Lower leg skin (tissue), 4 donors: ENCODE data around the gene NAPEPLD. TPM values are rescaled to one million over a fixed set of nuclear protein-coding genes. Genes with fewer than 3 reads are reported as not detected.
"Not testable (repeated sequence)": the region's sequence is repeated elsewhere in the genome, so short reads cannot be mapped to it uniquely, and the experiment has no call there.

Experiments
- DNase-seq, 2 donors: peaks; one replicate each; pipeline ENCODE4 v3.0.0-alpha.2; 2019; ENCODE audit warnings: low spot score in 2 of 2
- H3K4me3 ChIP-seq: fragments of 200-600 bp; sonication (generic); 2 replicates; pipeline ENCODE4 v1.5.1; 2017; ENCODE audit warnings: mild to moderate bottlenecking, low read depth; ENCODE audit not compliant: poor library complexity, severe bottlenecking
- CTCF ChIP-seq, 3 donors: fragments of 450-650 bp; IDR thresholded peaks; one replicate each; pipeline ENCODE4 v1.5.1; 2016; ENCODE audit warnings: antibody characterized with exemption in 3 of 3, mild to moderate bottlenecking in 3 of 3, moderate library complexity in 2 of 3
- POLR2A ChIP-seq, 2 donors: fragments of 450-650 bp; IDR thresholded peaks; one replicate each; pipeline ENCODE4 v1.6.1; 2016 to 2017; ENCODE audit warnings: antibody characterized with exemption in 2 of 2, mild to moderate bottlenecking in 1 of 2, moderate library complexity in 1 of 2
- WGBS, 2 donors: methylation state at CpG; one replicate each; pipeline ENCODE4 v1.1.5; 2018; 5-methylcytosine and 5-hydroxymethylcytosine counted together
- intact Hi-C: fragments of 100-400 bp; cut with DNase I; formaldehyde crosslinking; loops from one replicate; pipeline ENCODE4 v1.15.0; 2023; ENCODE audit warnings: low total_unique reads
- total RNA-seq, 4 donors: library from RNA; depleted of rRNA; stranded (reverse); fragments of >200 nt; gene quantifications; one replicate each; pipeline ENCODE4 v1.1.0, GENCODE V29; 2016

The NAPEPLD gene
- total RNA-seq, 4 donors from 2014 or later: 5.6 to 12.0 (median 8.5) TPM

GRCh38 chr7:103116991-103117390 lies 31.9 kb downstream of the NAPEPLD start:
- intact Hi-C loops: no loop called here

GRCh38 chr7:103116511-103116910 lies 32.4 kb downstream of the NAPEPLD start:
- no peak overlapping the region for H3K4me3 ChIP-seq
- intact Hi-C loops: no loop called here
- no peak for DNase-seq
- 80 to 92% methylated on average over 1 of the region's 1 CpG for WGBS, 2 donors
- no peak for TF ChIP-seq POLR2A (IDR thresholded peaks at IDR 0.05)
- no peak for TF ChIP-seq CTCF (IDR thresholded peaks at IDR 0.05)

More at GRCh38 chr7:103116991-103117390, 31.9 kb downstream of the NAPEPLD start:
- DNase-seq: no peak
- H3K4me3 ChIP-seq: no peak overlapping the region
- no peak for TF ChIP-seq POLR2A (IDR thresholded peaks at IDR 0.05)
- TF ChIP-seq CTCF (IDR thresholded peaks at IDR 0.05): no peak

GRCh38 chr7:103115771-103116170 lies 33.1 kb downstream of the NAPEPLD start:
- no peak overlapping the region for H3K4me3 ChIP-seq
- 100% methylated on average over 4 of the region's 4 CpGs for WGBS, 2 donors
- no peak for DNase-seq
- TF ChIP-seq POLR2A (IDR thresholded peaks at IDR 0.05): no peak
- TF ChIP-seq CTCF (IDR thresholded peaks at IDR 0.05): no peak
- intact Hi-C loops: no loop called here

- intact Hi-C loops: no loop called here
- TF ChIP-seq POLR2A (IDR thresholded peaks at IDR 0.05) (no peak), CTCF (IDR thresholded peaks at IDR 0.05) (no peak)
- no peak for DNase-seq
- H3K4me3 ChIP-seq: no peak overlapping the region
- WGBS, 2 donors: 64 to 79% methylated on average over 1 of the region's 1 CpG
Observed at GRCh38 chr7:103114576-103115008, 34.3 kb downstream of the NAPEPLD start.

- intact Hi-C loops: no loop called here
- 86 to 97% methylated on average over 2 of the region's 2 CpGs for WGBS, 2 donors
- no peak overlapping the region for H3K4me3 ChIP-seq
- TF ChIP-seq CTCF (IDR thresholded peaks at IDR 0.05) (no peak), POLR2A (IDR thresholded peaks at IDR 0.05) (no peak)
- DNase-seq: no peak
Observed at GRCh38 chr7:103113164-103113563, 35.7 kb downstream of the NAPEPLD start.

- H3K4me3 ChIP-seq, intact Hi-C loops, DNase-seq: not testable (repeated sequence)
- 65 to 81% methylated on average over 6 of the region's 6 CpGs for WGBS, 2 donors
Observed at GRCh38 chr7:103106703-103107070, 42.2 kb downstream of the NAPEPLD start.
